ENCODE measurements around the gene WWOX.

Gene WWOX

DNA sequence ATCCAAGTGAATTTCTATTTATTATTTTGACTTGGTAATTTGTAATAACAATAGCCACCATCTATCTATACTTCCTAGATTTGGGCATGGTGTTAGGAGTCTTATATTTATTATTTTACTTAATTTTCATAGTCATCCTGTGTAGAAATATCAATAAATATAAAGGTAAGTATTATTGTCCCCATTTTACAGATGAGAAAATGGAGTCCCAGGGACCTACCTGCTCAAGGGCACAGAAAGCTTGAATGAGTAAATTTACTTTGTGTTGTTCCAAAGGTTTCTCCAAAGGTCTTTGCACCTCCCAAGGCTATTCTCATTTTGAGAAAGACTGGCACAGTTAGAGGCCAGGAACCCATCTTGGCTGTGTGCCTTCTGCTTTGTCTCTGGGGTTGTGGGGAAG lies 738.3 kb downstream of the WWOX start:
- Histone ChIP-seq H3K9me3 (ENCODE audit: control insufficient read depth, low read length) (no peaks in the 10 kb centered on the region), H3K36me3 (ENCODE audit: control insufficient read depth, insufficient read depth, low read length) (no peaks in the 10 kb centered on the region), H3K27me3 (replicated peaks; ENCODE audit: control insufficient read depth, insufficient read depth, low read length, poor library complexity, severe bottlenecking) (no peaks in the 10 kb centered on the region), H3K4me3 (ENCODE audit: insufficient read depth, low read depth, low read length, poor library complexity, severe bottlenecking) (no peak overlapping the region), H3K4me1 (ENCODE audit: control insufficient read depth, insufficient read depth, low read length, poor library complexity, severe bottlenecking) (no peaks in the 10 kb centered on the region), H3K27ac (ENCODE audit: insufficient read depth, low read length, poor library complexity, severe bottlenecking) (no peak overlapping the region)
- no peak for DNase-seq

DNA sequence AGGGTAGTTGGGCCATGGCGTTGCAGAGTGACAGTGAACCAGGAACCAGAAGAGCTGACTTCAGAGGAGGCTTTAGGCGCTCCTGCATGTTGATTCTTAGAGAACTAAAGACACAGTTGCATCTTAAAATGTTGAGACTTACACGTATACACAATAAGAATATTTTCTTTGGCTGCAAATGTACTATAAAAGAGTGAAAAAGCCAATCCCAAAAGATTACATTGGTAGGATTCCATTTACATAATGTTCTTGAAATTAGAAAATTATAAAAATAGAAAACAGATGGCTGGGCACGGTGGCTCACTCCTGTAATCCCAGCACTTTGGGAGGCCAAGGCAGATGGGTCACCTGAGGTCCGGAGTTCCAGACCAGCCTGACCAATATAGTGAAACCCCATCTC lies 738.8 kb downstream of the WWOX start:
- Histone ChIP-seq H3K36me3 (ENCODE audit: control insufficient read depth, insufficient read depth, low read length) (no peaks in the 10 kb centered on the region), H3K27me3 (replicated peaks; ENCODE audit: control insufficient read depth, insufficient read depth, low read length, poor library complexity, severe bottlenecking) (no peaks in the 10 kb centered on the region), H3K4me1 (ENCODE audit: control insufficient read depth, insufficient read depth, low read length, poor library complexity, severe bottlenecking) (no peaks in the 10 kb centered on the region), H3K27ac (ENCODE audit: insufficient read depth, low read length, poor library complexity, severe bottlenecking) (no peak overlapping the region), H3K9me3 (ENCODE audit: control insufficient read depth, low read length) (no peaks in the 10 kb centered on the region), H3K4me3 (ENCODE audit: insufficient read depth, low read depth, low read length, poor library complexity, severe bottlenecking) (no peak overlapping the region)
- DNase-seq, result no peak

DNA sequence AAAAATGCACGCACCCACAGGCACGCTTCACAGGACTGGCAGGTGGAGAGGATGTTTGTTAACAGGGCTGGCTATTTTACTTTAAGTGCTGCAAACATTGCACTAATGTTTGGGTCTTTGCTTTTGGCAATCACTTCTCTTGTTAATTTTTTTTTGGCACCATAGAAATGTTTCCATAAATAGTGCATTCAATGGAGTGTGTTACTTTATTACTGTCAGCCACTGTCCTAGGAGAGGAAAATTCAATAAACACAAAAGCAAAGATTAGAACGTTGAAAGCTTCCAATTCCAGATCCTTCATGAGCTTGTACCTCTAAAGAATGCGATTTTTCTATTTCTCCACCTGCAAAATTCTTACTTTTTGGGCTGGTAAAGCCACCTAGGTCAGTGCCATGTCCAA lies 743.5 kb downstream of the WWOX start:
- no peaks in the 10 kb centered on the region for H3K36me3 ChIP-seq (ENCODE audit: control insufficient read depth, insufficient read depth, low read length)
- H3K4me1 ChIP-seq (ENCODE audit: control insufficient read depth, insufficient read depth, low read length, poor library complexity, severe bottlenecking), result no peaks in the 10 kb centered on the region
- no peaks in the 10 kb centered on the region for H3K27me3 ChIP-seq (replicated peaks; ENCODE audit: control insufficient read depth, insufficient read depth, low read length, poor library complexity, severe bottlenecking)
- no peak overlapping the region for H3K27ac ChIP-seq (ENCODE audit: insufficient read depth, low read length, poor library complexity, severe bottlenecking)
- DNase-seq, result no peak
- H3K9me3 ChIP-seq (ENCODE audit: control insufficient read depth, low read length), result no peaks in the 10 kb centered on the region
- H3K4me3 ChIP-seq (ENCODE audit: insufficient read depth, low read depth, low read length, poor library complexity, severe bottlenecking), result no peak overlapping the region

GRCh38 chr16:78843978-78844377 lies 744.5 kb downstream of the WWOX start:
- Histone ChIP-seq H3K36me3 (ENCODE audit: control insufficient read depth, insufficient read depth, low read length) (no peaks in the 10 kb centered on the region), H3K4me1 (ENCODE audit: control insufficient read depth, insufficient read depth, low read length, poor library complexity, severe bottlenecking) (no peaks in the 10 kb centered on the region), H3K4me3 (ENCODE audit: insufficient read depth, low read depth, low read length, poor library complexity, severe bottlenecking) (no peak overlapping the region), H3K9me3 (ENCODE audit: control insufficient read depth, low read length) (no peaks in the 10 kb centered on the region), H3K27me3 (replicated peaks; ENCODE audit: control insufficient read depth, insufficient read depth, low read length, poor library complexity, severe bottlenecking) (no peaks in the 10 kb centered on the region), H3K27ac (ENCODE audit: insufficient read depth, low read length, poor library complexity, severe bottlenecking) (no peak overlapping the region)
- no peak for DNase-seq

- Histone ChIP-seq H3K36me3 (ENCODE audit: control insufficient read depth, insufficient read depth, low read length) (no peaks in the 10 kb centered on the region), H3K4me1 (ENCODE audit: control insufficient read depth, insufficient read depth, low read length, poor library complexity, severe bottlenecking) (no peaks in the 10 kb centered on the region), H3K27ac (ENCODE audit: insufficient read depth, low read length, poor library complexity, severe bottlenecking) (no peak overlapping the region), H3K4me3 (ENCODE audit: insufficient read depth, low read depth, low read length, poor library complexity, severe bottlenecking) (no peak overlapping the region), H3K9me3 (ENCODE audit: control insufficient read depth, low read length) (no peaks in the 10 kb centered on the region), H3K27me3 (replicated peaks; ENCODE audit: control insufficient read depth, insufficient read depth, low read length, poor library complexity, severe bottlenecking) (no peaks in the 10 kb centered on the region)
- DNase-seq, result no peak
Observed at GRCh38 chr16:78844682-78845081, 745.2 kb downstream of the WWOX start.

DNA sequence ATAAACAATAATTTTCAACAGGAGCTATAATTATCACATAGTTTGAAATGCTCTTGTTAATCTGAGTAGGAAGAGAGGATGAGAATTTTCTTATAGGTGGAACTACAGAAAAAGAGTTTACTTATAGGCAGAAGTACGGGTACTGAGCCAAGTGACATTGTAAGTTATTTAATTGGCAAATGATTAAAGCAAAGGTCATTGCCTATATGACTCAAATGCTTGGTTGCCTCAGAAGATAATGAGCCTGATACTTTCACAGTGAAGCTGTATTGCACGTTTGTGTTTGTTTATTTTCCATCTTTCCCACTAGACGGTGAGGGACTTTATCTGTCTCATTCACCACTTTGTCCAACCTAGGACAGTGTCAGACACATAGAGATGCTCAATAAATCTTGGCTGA lies 751.8 kb downstream of the WWOX start:
- no peak overlapping the region for H3K4me3 ChIP-seq (ENCODE audit: insufficient read depth, low read depth, low read length, poor library complexity, severe bottlenecking)
- no peaks in the 10 kb centered on the region for H3K4me1 ChIP-seq (ENCODE audit: control insufficient read depth, insufficient read depth, low read length, poor library complexity, severe bottlenecking)
- DNase-seq, result no peak
- H3K9me3 ChIP-seq (ENCODE audit: control insufficient read depth, low read length), result no peaks in the 10 kb centered on the region
- H3K36me3 ChIP-seq (ENCODE audit: control insufficient read depth, insufficient read depth, low read length), result no peaks in the 10 kb centered on the region
- no peak overlapping the region for H3K27ac ChIP-seq (ENCODE audit: insufficient read depth, low read length, poor library complexity, severe bottlenecking)
- H3K27me3 ChIP-seq (replicated peaks; ENCODE audit: control insufficient read depth, insufficient read depth, low read length, poor library complexity, severe bottlenecking), result no peaks in the 10 kb centered on the region

- Histone ChIP-seq H3K27ac (ENCODE audit: insufficient read depth, low read length, poor library complexity, severe bottlenecking) (no peak overlapping the region), H3K9me3 (ENCODE audit: control insufficient read depth, low read length) (no peaks in the 10 kb centered on the region), H3K36me3 (ENCODE audit: control insufficient read depth, insufficient read depth, low read length) (no peaks in the 10 kb centered on the region), H3K27me3 (replicated peaks; ENCODE audit: control insufficient read depth, insufficient read depth, low read length, poor library complexity, severe bottlenecking) (no peaks in the 10 kb centered on the region), H3K4me3 (ENCODE audit: insufficient read depth, low read depth, low read length, poor library complexity, severe bottlenecking) (no peak overlapping the region), H3K4me1 (ENCODE audit: control insufficient read depth, insufficient read depth, low read length, poor library complexity, severe bottlenecking) (no peaks in the 10 kb centered on the region)
- no peak for DNase-seq
Observed at GRCh38 chr16:78852081-78852635, 752.7 kb downstream of the WWOX start.

- Histone ChIP-seq H3K9me3 (ENCODE audit: control insufficient read depth, low read length) (no peaks in the 10 kb centered on the region), H3K36me3 (ENCODE audit: control insufficient read depth, insufficient read depth, low read length) (no peaks in the 10 kb centered on the region), H3K4me3 (ENCODE audit: insufficient read depth, low read depth, low read length, poor library complexity, severe bottlenecking) (no peak overlapping the region), H3K27ac (ENCODE audit: insufficient read depth, low read length, poor library complexity, severe bottlenecking) (no peak overlapping the region), H3K27me3 (replicated peaks; ENCODE audit: control insufficient read depth, insufficient read depth, low read length, poor library complexity, severe bottlenecking) (no peaks in the 10 kb centered on the region), H3K4me1 (ENCODE audit: control insufficient read depth, insufficient read depth, low read length, poor library complexity, severe bottlenecking) (no peaks in the 10 kb centered on the region)
- DNase-seq, result no peak
Observed at GRCh38 chr16:78862022-78862421, 762.6 kb downstream of the WWOX start.

GRCh38 chr16:78866521-78866920 lies 767.1 kb downstream of the WWOX start:
- H3K4me1 ChIP-seq (ENCODE audit: control insufficient read depth, insufficient read depth, low read length, poor library complexity, severe bottlenecking), result no peaks in the 10 kb centered on the region
- no peak overlapping the region for H3K4me3 ChIP-seq (ENCODE audit: insufficient read depth, low read depth, low read length, poor library complexity, severe bottlenecking)
- no peaks in the 10 kb centered on the region for H3K36me3 ChIP-seq (ENCODE audit: control insufficient read depth, insufficient read depth, low read length)
- no peaks in the 10 kb centered on the region for H3K27me3 ChIP-seq (replicated peaks; ENCODE audit: control insufficient read depth, insufficient read depth, low read length, poor library complexity, severe bottlenecking)
- no peak for DNase-seq
- H3K27ac ChIP-seq (ENCODE audit: insufficient read depth, low read length, poor library complexity, severe bottlenecking), result no peak overlapping the region
- no peaks in the 10 kb centered on the region for H3K9me3 ChIP-seq (ENCODE audit: control insufficient read depth, low read length)

- Histone ChIP-seq H3K4me1 (ENCODE audit: control insufficient read depth, insufficient read depth, low read length, poor library complexity, severe bottlenecking) (no peaks in the 10 kb centered on the region), H3K9me3 (ENCODE audit: control insufficient read depth, low read length) (no peaks in the 10 kb centered on the region), H3K36me3 (ENCODE audit: control insufficient read depth, insufficient read depth, low read length) (no peaks in the 10 kb centered on the region), H3K27ac (ENCODE audit: insufficient read depth, low read length, poor library complexity, severe bottlenecking) (no peak overlapping the region), H3K4me3 (ENCODE audit: insufficient read depth, low read depth, low read length, poor library complexity, severe bottlenecking) (no peak overlapping the region), H3K27me3 (replicated peaks; ENCODE audit: control insufficient read depth, insufficient read depth, low read length, poor library complexity, severe bottlenecking) (no peaks in the 10 kb centered on the region)
- DNase-seq, result no peak
Observed at GRCh38 chr16:78869492-78869891, 770.0 kb downstream of the WWOX start.

DNA sequence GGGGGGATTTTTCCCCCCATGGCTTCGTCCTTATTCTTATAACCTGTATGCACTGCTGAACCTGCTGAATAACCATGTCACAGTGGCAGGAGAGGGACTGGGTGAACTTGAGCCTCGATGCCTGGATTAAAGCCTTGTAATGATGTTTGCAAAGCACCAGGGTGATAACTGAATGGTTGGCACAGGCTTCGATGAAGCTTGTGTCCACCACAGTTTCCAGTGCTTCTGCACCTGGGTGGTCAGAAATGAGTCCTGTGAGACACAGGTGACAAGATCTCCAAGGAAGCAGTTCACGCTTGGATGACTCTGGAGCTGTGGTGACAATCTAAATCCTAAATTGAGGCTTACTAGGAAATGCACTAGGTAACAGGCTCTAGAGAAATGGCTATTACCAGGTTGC lies 771.8 kb downstream of the WWOX start:
- no peak for DNase-seq
- Histone ChIP-seq H3K27me3 (replicated peaks; ENCODE audit: control insufficient read depth, insufficient read depth, low read length, poor library complexity, severe bottlenecking) (no peaks in the 10 kb centered on the region), H3K27ac (ENCODE audit: insufficient read depth, low read length, poor library complexity, severe bottlenecking) (no peak overlapping the region), H3K9me3 (ENCODE audit: control insufficient read depth, low read length) (no peaks in the 10 kb centered on the region), H3K36me3 (ENCODE audit: control insufficient read depth, insufficient read depth, low read length) (no peaks in the 10 kb centered on the region), H3K4me3 (ENCODE audit: insufficient read depth, low read depth, low read length, poor library complexity, severe bottlenecking) (no peak overlapping the region), H3K4me1 (ENCODE audit: control insufficient read depth, insufficient read depth, low read length, poor library complexity, severe bottlenecking) (no peaks in the 10 kb centered on the region)
